ENCODE data around the gene RPS27L.
A peak's percentile ranks its signal among the peaks of the same experiment; 100 is the strongest.

Gene RPS27L

GRCh38 chr15:63157118-63157843 lies at the start of gene RPS27L:
Gene RPS27L, minus strand, starts transcription at chr15:63157477. Its CDS starts 72 bp downstream, at chr15:63157405.
- DNase-seq = peak; percentile 96

- no peak for DNase-seq
Measured at GRCh38 chr15:63206079-63206478, 48.8 kb upstream of the RPS27L start.

- DNase-seq = no peak
Measured at GRCh38 chr15:63203451-63204090, 46.3 kb upstream of the RPS27L start.

- DNase-seq = no peak
Measured at GRCh38 chr15:63202861-63203260, 45.6 kb upstream of the RPS27L start.

- no peak for DNase-seq
Measured at GRCh38 chr15:63200464-63201249, 43.4 kb upstream of the RPS27L start.

- no peak for DNase-seq
Measured at GRCh38 chr15:63198371-63199250, 41.3 kb upstream of the RPS27L start.

- no peak for DNase-seq
Measured at GRCh38 chr15:63197626-63198025, 40.3 kb upstream of the RPS27L start.

- DNase-seq = no peak
Measured at GRCh38 chr15:63196842-63197241, 39.6 kb upstream of the RPS27L start.

- no peak for DNase-seq
Measured at GRCh38 chr15:63195569-63196015, 38.3 kb upstream of the RPS27L start.

GRCh38 chr15:63194880-63195568 lies 37.7 kb upstream of the RPS27L start:
- no peak for DNase-seq

GRCh38 chr15:63194302-63194701 lies 37.0 kb upstream of the RPS27L start:
- DNase-seq = no peak

- no peak for DNase-seq
Measured at GRCh38 chr15:63192619-63193206, 35.4 kb upstream of the RPS27L start.

- DNase-seq = no peak
Measured at GRCh38 chr15:63191895-63192618, 34.8 kb upstream of the RPS27L start.

- no peak for DNase-seq
Measured at GRCh38 chr15:63190769-63191649, 33.7 kb upstream of the RPS27L start.

GRCh38 chr15:63189941-63190768 lies 32.9 kb upstream of the RPS27L start:
- peak; percentile 21 for DNase-seq

- DNase-seq = peak; percentile 99
Measured at GRCh38 chr15:63188926-63189871, 31.9 kb upstream of the RPS27L start, which contains the start of gene RAB8B. Gene RAB8B, plus strand, starts transcription at chr15:63189606. Its CDS starts 19 bp downstream, at chr15:63189625.

GRCh38 chr15:63188247-63188925 lies 31.1 kb upstream of the RPS27L start:
- no peak for DNase-seq

Measured in RPMI8226 (cell line).